Tibial nerve (tissue), 4 donors: ENCODE measurements around the gene SIPA1L3. TPM values are rescaled to one million over a fixed set of nuclear protein-coding genes. Genes with fewer than 3 reads are reported as not detected.
"Not testable (repeated sequence)": the region's sequence is repeated elsewhere in the genome, so short reads cannot be mapped to it uniquely, and the experiment has no call there.

Source experiments
- DNase-seq, 2 donors: peaks; one replicate each; pipeline ENCODE4 v3.0.0-alpha.2; 2019; ENCODE audit warnings: low spot score in 2 of 2
- H3K27ac ChIP-seq, 4 donors: fragments of 200-600 bp; sonication (generic) in 3 of 4; one replicate each; pipeline ENCODE4 v1.5.1; 2017 to 2019; ENCODE audit warnings: mild to moderate bottlenecking in 1 of 4
- H3K27me3 ChIP-seq, 2 donors: fragments of 200-600 bp; sonication (generic) in 1 of 2; one replicate each; pipeline versions ENCODE4 v1.5.1 to v1.6.0; 2017 to 2019
- H3K36me3 ChIP-seq, 3 donors: fragments of 200-600 bp; sonication (generic); one replicate each; pipeline ENCODE4 v1.5.1; 2018 to 2019
- H3K4me1 ChIP-seq, 4 donors: fragments of 200-600 bp; sonication (generic) in 3 of 4; one replicate each; pipeline ENCODE4 v1.5.1; 2017 to 2019
- H3K4me3 ChIP-seq, 4 donors: fragments of 200-600 bp; sonication (generic) in 3 of 4; one replicate each; pipeline ENCODE4 v1.5.1; 2017 to 2019; ENCODE audit warnings: mild to moderate bottlenecking in 1 of 4, moderate library complexity in 1 of 4
- H3K9me3 ChIP-seq, 4 donors: fragments of 200-600 bp; sonication (generic) in 3 of 4; one replicate each; pipeline ENCODE4 v1.5.1; 2017 to 2019
- CTCF ChIP-seq, 5 experiments: fragments of 200-600 bp in 3 of 5; fragments of 450-650 bp in 2 of 5; sonication (generic) in 3 of 5; IDR thresholded peaks; one replicate each; pipeline ENCODE4 v1.5.1; 2016 to 2019; ENCODE audit warnings: antibody characterized with exemption in 5 of 5, mild to moderate bottlenecking in 3 of 5, moderate library complexity in 2 of 5
- EP300 ChIP-seq, 2 donors: sonication (generic); formaldehyde crosslinking; IDR thresholded peaks; one replicate each; pipeline ENCODE4 v1.6.1; 2017; ENCODE audit warnings: antibody characterized with exemption in 2 of 2, mild to moderate bottlenecking in 1 of 2
- POLR2A ChIP-seq, 2 donors: fragments of 450-650 bp; IDR thresholded peaks; one replicate each; pipeline ENCODE4 v1.6.1; 2017; ENCODE audit warnings: antibody characterized with exemption in 2 of 2, mild to moderate bottlenecking in 2 of 2, moderate library complexity in 2 of 2
- WGBS, 2 donors: methylation state at CpG; one replicate each; pipeline ENCODE4 v1.1.5; 2018; 5-methylcytosine and 5-hydroxymethylcytosine counted together
- total RNA-seq, 4 donors: library from RNA; depleted of rRNA; stranded (reverse); fragments of >200 nt; gene quantifications; one replicate each; pipeline ENCODE4 v1.1.0, GENCODE V29; 2016

The SIPA1L3 gene
- total RNA-seq, 4 donors from 2014 or later: 8.3 to 43.9 (median 17.0) TPM

GRCh38 chr19:38023671-38024541, 116.9 kb downstream of the SIPA1L3 start:
- H3K27me3 ChIP-seq: no peaks in the 10 kb centered on the region
- no peak overlapping the region for H3K27ac ChIP-seq
- WGBS, 2 donors: 71 to 72% methylated on average over 12 of the region's 12 CpGs
- no peak overlapping the region for H3K4me3 ChIP-seq
- TF ChIP-seq CTCF (IDR thresholded peaks at IDR 0.05) (no peak), POLR2A (IDR thresholded peaks at IDR 0.05) (no peak), EP300 (IDR thresholded peaks at IDR 0.05) (no peak)
- no peaks in the 10 kb centered on the region for H3K36me3 ChIP-seq
- H3K9me3 ChIP-seq: no peaks in the 10 kb centered on the region
- DNase-seq: no peak
- H3K4me1 ChIP-seq: peaks cover 0 to 18% (median 0%) of the 10 kb centered on the region in 4 donors

GRCh38 chr19:38024992-38025908, 118.2 kb downstream of the SIPA1L3 start:
- Histone ChIP-seq H3K9me3 (no peaks in the 10 kb centered on the region), H3K4me1 (peaks cover 0 to 24% (median 0%) of the 10 kb centered on the region in 4 donors), H3K4me3 (no peak overlapping the region), H3K27me3 (no peaks in the 10 kb centered on the region), H3K36me3 (peaks cover 0 to 10% (median 0%) of the 10 kb centered on the region in 3 donors), H3K27ac (no peak overlapping the region)
- no peak for TF ChIP-seq EP300 (IDR thresholded peaks at IDR 0.05)
- TF ChIP-seq POLR2A (IDR thresholded peaks at IDR 0.05): no peak
- no peak for TF ChIP-seq CTCF (IDR thresholded peaks at IDR 0.05)
- WGBS, 2 donors: 81 to 84% methylated on average over 22 of the region's 22 CpGs
- no peak for DNase-seq

DNA sequence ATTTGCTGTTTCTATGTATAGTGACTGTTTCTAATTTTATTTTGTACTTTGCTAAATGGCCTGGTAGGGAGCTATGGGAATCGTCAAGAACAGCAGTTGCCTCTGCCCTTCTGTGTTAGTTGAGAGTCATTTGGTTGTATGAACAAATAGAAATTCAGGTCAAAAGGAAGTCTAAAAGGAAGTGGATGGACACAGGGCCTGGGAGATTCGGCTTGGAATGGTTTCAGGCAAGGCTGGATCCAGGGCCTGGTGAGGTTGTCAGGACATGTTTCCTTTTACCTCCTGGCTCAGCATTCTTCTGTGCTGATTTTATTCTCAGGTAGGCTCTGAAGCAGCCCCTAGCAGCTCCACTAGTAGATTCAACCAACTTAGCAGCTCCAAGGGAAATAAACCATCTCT, 118.9 kb downstream of the SIPA1L3 start:
- peaks cover 0 to 24% (median 0%) of the 10 kb centered on the region in 4 donors for H3K4me1 ChIP-seq
- no peaks in the 10 kb centered on the region for H3K27me3 ChIP-seq
- H3K36me3 ChIP-seq: peaks cover 0 to 15% (median 0%) of the 10 kb centered on the region in 3 donors
- WGBS, 2 donors: 71% methylated on average over 2 of the region's 2 CpGs
- H3K27ac ChIP-seq: no peak overlapping the region
- H3K4me3 ChIP-seq: no peak overlapping the region
- no peaks in the 10 kb centered on the region for H3K9me3 ChIP-seq
- no peak for DNase-seq
- TF ChIP-seq POLR2A (IDR thresholded peaks at IDR 0.05) (no peak), CTCF (IDR thresholded peaks at IDR 0.05) (no peak), EP300 (IDR thresholded peaks at IDR 0.05) (no peak)

DNA sequence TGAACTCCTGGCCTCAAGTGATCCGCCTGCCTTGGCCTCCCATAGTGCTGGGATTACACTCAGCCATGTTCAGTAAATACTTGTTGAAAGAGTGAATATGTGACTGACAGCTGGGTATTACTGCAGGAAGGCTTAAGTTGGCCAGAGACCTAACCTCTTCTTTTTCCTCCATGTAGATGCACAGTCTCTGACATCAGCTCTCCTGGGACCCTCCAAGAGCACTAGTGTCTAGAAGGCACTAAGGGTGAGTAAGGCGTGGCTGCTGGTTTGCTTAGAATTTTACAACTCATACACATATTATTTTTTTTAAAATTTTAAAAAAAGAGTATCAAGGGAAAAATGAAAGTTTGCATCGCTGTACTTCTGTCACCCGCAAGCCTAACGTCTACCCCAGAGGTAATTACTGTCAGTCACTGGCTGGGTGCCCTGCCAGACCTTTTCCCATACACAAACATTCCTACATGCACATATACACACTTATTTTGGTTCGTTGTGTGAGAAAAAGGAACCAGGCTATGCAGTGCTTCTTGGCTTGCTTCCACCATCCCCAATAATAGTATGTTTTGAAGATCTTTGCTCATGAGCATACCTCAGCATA, 122.0 kb downstream of the SIPA1L3 start:
- WGBS, 2 donors: 60 to 61% methylated on average over 6 of the region's 6 CpGs
- H3K4me1 ChIP-seq: peaks cover 0 to 25% (median 0%) of the 10 kb centered on the region in 4 donors
- TF ChIP-seq CTCF (IDR thresholded peaks at IDR 0.05): no peak
- TF ChIP-seq POLR2A (IDR thresholded peaks at IDR 0.05): no peak
- TF ChIP-seq EP300 (IDR thresholded peaks at IDR 0.05): no peak

DNA sequence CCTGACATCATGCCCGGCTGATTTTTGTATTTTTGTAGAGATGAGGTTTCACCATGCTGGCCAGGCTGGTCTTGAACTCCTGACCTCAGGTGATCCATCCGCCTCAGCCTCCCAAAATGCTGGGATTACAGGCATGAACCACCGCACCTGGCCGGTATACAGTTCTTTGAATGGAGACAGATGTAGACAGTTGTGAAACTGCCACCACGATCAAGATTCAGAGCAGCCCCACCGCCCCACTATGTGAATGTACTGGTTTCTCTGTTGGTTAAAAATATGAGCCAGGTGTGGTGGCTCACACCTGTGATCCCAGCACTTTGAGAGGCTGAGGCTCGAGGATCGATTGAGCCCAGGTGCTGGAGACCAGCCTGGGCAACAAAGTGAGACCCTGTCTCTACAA, 123.0 kb downstream of the SIPA1L3 start:
- DNase-seq, H3K4me3 ChIP-seq, H3K27me3 ChIP-seq, H3K27ac ChIP-seq, H3K9me3 ChIP-seq: not testable (repeated sequence)
- 99 to 100% methylated on average over 8 of the region's 8 CpGs for WGBS, 2 donors
- H3K4me1 ChIP-seq: peaks cover 0 to 25% (median 2%) of the 10 kb centered on the region in 4 donors
- peaks cover 0 to 18% (median 0%) of the 10 kb centered on the region in 3 donors for H3K36me3 ChIP-seq

More for the DNA sequence above, 122.0 kb downstream of the SIPA1L3 start:
- Histone ChIP-seq H3K27ac (no peak overlapping the region), H3K9me3 (no peaks in the 10 kb centered on the region), H3K4me3 (no peak overlapping the region), H3K27me3 (no peaks in the 10 kb centered on the region), H3K36me3 (peaks cover 0 to 18% (median 0%) of the 10 kb centered on the region in 3 donors)
- DNase-seq: no peak
